Keratinocyte (primary cell): Measurements from ENCODE around the gene TOR4A. TPM values are rescaled to one million over a fixed set of nuclear protein-coding genes. Genes with fewer than 3 reads are reported as not detected.

Source experiments
- DNase-seq: peaks from one replicate; pipeline ENCODE4 v3.0.0-alpha.2; 2011; ENCODE audit warnings: low read depth, missing footprints, low spot score
- FAIRE-seq: peaks from 2 replicates; lab custom pipeline; 2011; peaks lifted over from hg19 to GRCh38; lab: Jason Lieb, UNC
- H2AFZ ChIP-seq: 2 replicates; pipeline ENCODE4 v1.6.0; 2012; ENCODE audit warnings: low read length, control low read depth, inconsistent platforms; ENCODE audit not compliant: control insufficient read depth
- H3K27ac ChIP-seq: 2 replicates; pipeline ENCODE4 v1.5.1; 2011; ENCODE audit warnings: low read length; ENCODE audit not compliant: control insufficient read depth, insufficient read depth
- H3K27me3 ChIP-seq: 3 replicates; pipeline ENCODE4 v1.6.0; 2011; ENCODE audit warnings: low read length; ENCODE audit not compliant: control insufficient read depth, insufficient read depth; ENCODE audit errors: extremely low read depth
- H3K36me3 ChIP-seq, 2 experiments: 2 replicates in 1 of 2; 3 replicates in 1 of 2; pipeline ENCODE4 v1.5.1; 2011; ENCODE audit warnings: low read length in 2 of 2, mild to moderate bottlenecking in 1 of 2; ENCODE audit not compliant: control insufficient read depth in 2 of 2, insufficient read depth in 2 of 2; ENCODE audit errors: extremely low read depth in 1 of 2
- H3K4me1 ChIP-seq: 3 replicates; pipeline ENCODE4 v1.5.1; 2011; ENCODE audit warnings: low read length; ENCODE audit not compliant: control insufficient read depth, insufficient read depth; ENCODE audit errors: extremely low read depth
- H3K4me2 ChIP-seq: 3 replicates; pipeline ENCODE4 v1.6.0; 2011; ENCODE audit warnings: low read depth, low read length; ENCODE audit not compliant: control insufficient read depth, insufficient read depth; ENCODE audit errors: extremely low read depth
- H3K4me3 ChIP-seq, 3 experiments: fragments of 200-600 bp in 1 of 3; sonication (generic) in 1 of 3; 2 replicates in 2 of 3; 3 replicates in 1 of 3; pipeline ENCODE4 v1.5.1; 2011 to 2016; ENCODE audit warnings: low read length in 3 of 3, mild to moderate bottlenecking in 3 of 3, control low read depth in 2 of 3, inconsistent platforms in 1 of 3, low read depth in 1 of 3, mixed read lengths in 1 of 3, mixed run types in 1 of 3, moderate library complexity in 1 of 3; ENCODE audit not compliant: control insufficient read depth in 2 of 3, insufficient read depth in 2 of 3; ENCODE audit errors: extremely low read depth in 1 of 3
- H3K79me2 ChIP-seq: 2 replicates; pipeline ENCODE4 v1.6.0; 2012; ENCODE audit warnings: low read length; ENCODE audit not compliant: control insufficient read depth, insufficient read depth
- H3K9ac ChIP-seq: 3 replicates; pipeline ENCODE4 v1.6.0; 2011; ENCODE audit warnings: low read length; ENCODE audit not compliant: control insufficient read depth, insufficient read depth; ENCODE audit errors: extremely low read depth
- H3K9me1 ChIP-seq: 3 replicates; pipeline ENCODE4 v1.6.0; 2011; ENCODE audit warnings: low read length; ENCODE audit not compliant: control insufficient read depth, insufficient read depth; ENCODE audit errors: extremely low read depth
- H3K9me3 ChIP-seq: 2 replicates; pipeline ENCODE4 v1.5.1; 2012; ENCODE audit warnings: low read depth, low read length; ENCODE audit not compliant: control insufficient read depth
- H4K20me1 ChIP-seq: 3 replicates; pipeline ENCODE4 v1.6.0; 2011; ENCODE audit warnings: low read length; ENCODE audit not compliant: control insufficient read depth, insufficient read depth; ENCODE audit errors: extremely low read depth
- EZH2 ChIP-seq: IDR thresholded peaks from one replicate; pipeline ENCODE4 v1.6.1; 2012; ENCODE audit warnings: inconsistent platforms, mild to moderate bottlenecking, low read length, moderate library complexity
- dilution Hi-C: fragments of 300-500 bp; cut with MboI; formaldehyde crosslinking; loops from one replicate; pipeline ENCODE4 v1.7.0; 2020; ENCODE audit warnings: low sequenced_read_pairs; ENCODE audit not compliant: extremely low pct_ligation_motif_present
- polyA plus RNA-seq, 5 experiments: library from polyadenylated mRNA; depleted of rRNA in 3 of 5; stranded (reverse) in 3 of 5; stranded (forward) in 1 of 5; unstranded in 1 of 5; fragments of >200 nt; gene quantifications; 1 replicate in 1 of 5; 2 replicates in 3 of 5; 3 replicates in 1 of 5; pipeline versions ENCODE4 v1.2.1 to v1.2.3, GENCODE V29; 2011 to 2012; ENCODE audit warnings: missing spikeins in 2 of 5, low read depth in 1 of 5, low replicate concordance in 1 of 5
- TF ChIP-seq, protein P1 (sequence below), 3 experiments: IDR thresholded peaks in 1 of 3; conservative IDR thresholded peaks in 1 of 3; optimal IDR thresholded peaks in 1 of 3; 2 replicates in 2 of 3; 3 replicates in 1 of 3; pipeline versions ENCODE3 to v1.5.1; 2011; ENCODE audit warnings: low read length in 3 of 3, mild to moderate bottlenecking in 3 of 3, moderate library complexity in 2 of 3, control low read depth in 1 of 3, inconsistent platforms in 1 of 3; ENCODE audit not compliant: insufficient read depth in 2 of 3; ENCODE audit errors: extremely low read depth in 1 of 3

TOR4A gene
- polyA plus RNA-seq, 1 donor (not counting 4 experiments of a cell fraction or from before 2014, with no cell fraction given), result 5.8 TPM

GRCh38 chr9:137315581-137316011 lies 38.1 kb downstream of the TOR4A start:
- no peak overlapping the region for H3K27ac ChIP-seq
- H4K20me1 ChIP-seq, result no peaks in the 10 kb centered on the region
- H3K4me3 ChIP-seq, result no peak overlapping the region
- FAIRE-seq (no peak), DNase-seq (no peak)
- peaks cover 21% of the 10 kb centered on the region for H3K27me3 ChIP-seq
- H3K4me1 ChIP-seq, result peaks cover 17% of the 10 kb centered on the region
- H3K9me1 ChIP-seq, result no peaks in the 10 kb centered on the region
- H3K36me3 ChIP-seq, result no peaks in the 10 kb centered on the region
- no peak overlapping the region for H3K4me2 ChIP-seq
- H3K9me3 ChIP-seq, result no peaks in the 10 kb centered on the region
- no peak overlapping the region for H3K9ac ChIP-seq
- TF ChIP-seq, protein P1, sequence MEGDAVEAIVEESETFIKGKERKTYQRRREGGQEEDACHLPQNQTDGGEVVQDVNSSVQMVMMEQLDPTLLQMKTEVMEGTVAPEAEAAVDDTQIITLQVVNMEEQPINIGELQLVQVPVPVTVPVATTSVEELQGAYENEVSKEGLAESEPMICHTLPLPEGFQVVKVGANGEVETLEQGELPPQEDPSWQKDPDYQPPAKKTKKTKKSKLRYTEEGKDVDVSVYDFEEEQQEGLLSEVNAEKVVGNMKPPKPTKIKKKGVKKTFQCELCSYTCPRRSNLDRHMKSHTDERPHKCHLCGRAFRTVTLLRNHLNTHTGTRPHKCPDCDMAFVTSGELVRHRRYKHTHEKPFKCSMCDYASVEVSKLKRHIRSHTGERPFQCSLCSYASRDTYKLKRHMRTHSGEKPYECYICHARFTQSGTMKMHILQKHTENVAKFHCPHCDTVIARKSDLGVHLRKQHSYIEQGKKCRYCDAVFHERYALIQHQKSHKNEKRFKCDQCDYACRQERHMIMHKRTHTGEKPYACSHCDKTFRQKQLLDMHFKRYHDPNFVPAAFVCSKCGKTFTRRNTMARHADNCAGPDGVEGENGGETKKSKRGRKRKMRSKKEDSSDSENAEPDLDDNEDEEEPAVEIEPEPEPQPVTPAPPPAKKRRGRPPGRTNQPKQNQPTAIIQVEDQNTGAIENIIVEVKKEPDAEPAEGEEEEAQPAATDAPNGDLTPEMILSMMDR (optimal IDR thresholded peaks at IDR 0.05 in 1 of 3, IDR thresholded peaks at IDR 0.05 in 1 of 3, conservative IDR thresholded peaks at IDR 0.05 in 1 of 3; ENCODE audit: extremely low read depth in 1 of 3, insufficient read depth in 2 of 3, low read length in 3 of 3), result no peak
- no peak for TF ChIP-seq EZH2
- no peak overlapping the region for H2AFZ ChIP-seq
- no peaks in the 10 kb centered on the region for H3K79me2 ChIP-seq
- dilution Hi-C loops, result no loop called here

DNA sequence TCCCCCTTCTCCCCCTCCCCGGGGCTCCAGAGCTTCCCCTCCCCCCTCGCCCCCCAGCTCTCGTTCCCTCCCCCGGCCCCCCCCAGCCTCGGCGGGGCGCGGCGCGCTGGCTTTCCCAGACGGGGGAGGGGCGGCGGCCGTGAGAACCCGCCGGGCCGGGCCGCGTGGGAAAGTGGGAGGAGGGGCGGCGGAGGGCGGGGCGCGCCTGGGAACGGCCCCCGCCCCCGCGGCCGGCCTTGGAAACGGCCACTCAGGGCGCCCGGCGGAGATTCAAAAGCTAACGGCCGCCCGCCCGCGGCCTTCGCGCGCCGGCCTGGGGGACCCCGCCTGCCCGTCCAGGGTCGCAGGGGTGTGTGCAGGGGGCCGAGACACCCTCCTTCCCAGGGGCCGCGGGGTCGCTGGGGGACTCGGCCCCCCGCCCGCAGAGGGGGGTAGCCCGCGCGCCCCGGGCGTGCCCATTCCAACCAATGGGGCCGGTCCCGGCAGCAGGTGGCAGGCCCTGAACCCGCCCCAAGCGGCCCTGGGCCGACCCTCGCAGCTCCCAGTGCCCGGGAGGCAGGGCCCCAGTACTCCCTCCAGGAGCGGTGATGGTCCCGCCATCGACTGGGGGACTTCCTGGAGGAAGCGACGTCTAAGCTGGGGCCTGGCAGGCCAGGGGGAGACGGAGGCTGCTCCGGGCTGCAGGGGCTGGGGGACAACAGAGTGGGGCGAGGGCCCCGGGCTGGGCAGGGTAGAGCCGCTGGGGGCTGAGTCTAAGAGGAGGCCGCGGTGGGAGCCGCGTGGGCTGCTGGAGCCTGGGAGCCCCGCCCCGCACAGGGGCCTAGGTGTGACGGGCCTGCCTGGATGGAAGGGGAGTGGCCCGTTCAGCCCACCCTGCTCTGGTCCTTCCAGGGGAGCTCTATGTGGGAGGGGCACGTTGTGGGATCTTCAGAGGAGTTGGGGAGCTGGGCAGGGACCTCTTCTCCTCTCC lies 38.8 kb downstream of the TOR4A start:
- Histone ChIP-seq H4K20me1 (no peaks in the 10 kb centered on the region), H3K4me3 (no peak overlapping the region), H3K79me2 (no peaks in the 10 kb centered on the region), H3K9ac (no peak overlapping the region), H3K27me3 (peaks cover 21% of the 10 kb centered on the region), H3K4me2 (no peak overlapping the region), H2AFZ (no peak overlapping the region), H3K9me1 (no peaks in the 10 kb centered on the region), H3K36me3 (no peaks in the 10 kb centered on the region), H3K9me3 (no peaks in the 10 kb centered on the region), H3K4me1 (peaks cover 10% of the 10 kb centered on the region), H3K27ac (no peak overlapping the region)
- DNase-seq, result no peak
- FAIRE-seq, result no peak
- TF ChIP-seq EZH2, result no peak
- TF ChIP-seq, protein P1 (optimal IDR thresholded peaks at IDR 0.05 in 1 of 3, IDR thresholded peaks at IDR 0.05 in 1 of 3, conservative IDR thresholded peaks at IDR 0.05 in 1 of 3; ENCODE audit: extremely low read depth in 1 of 3, insufficient read depth in 2 of 3, low read length in 3 of 3), result no peak
- dilution Hi-C loops, result no loop called here
